Measurements from ENCODE around the gene KDM4C. TPM values are rescaled to one million over a fixed set of nuclear protein-coding genes. Genes with fewer than 3 reads are reported as not detected.
A peak's percentile ranks its signal among the peaks of the same experiment; 100 is the strongest.

KDM4C gene
- total RNA-seq, 2 donors from 2014 or later = 12.8 to 31.5 TPM

- Mint-ChIP-seq H3K4me1 (peaks cover 26% of the 10 kb centered on the region), H3K4me3 (no peak overlapping the region)
- H3K27ac ChIP-seq (ENCODE audit: low read depth, low read length) = no peak overlapping the region
Measured at GRCh38 chr9:6761306-6761705, 3.5 kb downstream of the KDM4C start.

GRCh38 chr9:6763244-6763643 lies 5.5 kb downstream of the KDM4C start:
- no peak for DNase-seq
- peaks cover 28% of the 10 kb centered on the region for H3K4me1 Mint-ChIP-seq
- no peaks in the 10 kb centered on the region for H3K36me3 ChIP-seq (ENCODE audit: control insufficient read depth, insufficient read depth, low read length)
- peaks cover 8% of the 10 kb centered on the region for H3K4me1 ChIP-seq (ENCODE audit: control insufficient read depth, insufficient read depth, low read length)
- H3K27me3 ChIP-seq (ENCODE audit: control insufficient read depth, insufficient read depth, low read length, poor library complexity, severe bottlenecking) = no peaks in the 10 kb centered on the region
- H3K9me3 ChIP-seq (ENCODE audit: control insufficient read depth, low read length) = peaks cover 5% of the 10 kb centered on the region
- no peak overlapping the region for H3K9ac ChIP-seq (ENCODE audit: extremely low read depth, low read length, poor library complexity, severe bottlenecking)
- no peaks in the 10 kb centered on the region for H3K27me3 Mint-ChIP-seq (ENCODE audit: insufficient read depth)
- H3K27ac Mint-ChIP-seq = peak overlapping the region; percentile 1
- H3K4me3 Mint-ChIP-seq = no peak overlapping the region
- H3K4me3 ChIP-seq (ENCODE audit: low read length) = peak overlapping the region; percentile 19
- H3K9me3 Mint-ChIP-seq = peaks cover 8% of the 10 kb centered on the region
- H3K27ac ChIP-seq (ENCODE audit: low read depth, low read length) = no peak overlapping the region
- TF ChIP-seq, protein P1, sequence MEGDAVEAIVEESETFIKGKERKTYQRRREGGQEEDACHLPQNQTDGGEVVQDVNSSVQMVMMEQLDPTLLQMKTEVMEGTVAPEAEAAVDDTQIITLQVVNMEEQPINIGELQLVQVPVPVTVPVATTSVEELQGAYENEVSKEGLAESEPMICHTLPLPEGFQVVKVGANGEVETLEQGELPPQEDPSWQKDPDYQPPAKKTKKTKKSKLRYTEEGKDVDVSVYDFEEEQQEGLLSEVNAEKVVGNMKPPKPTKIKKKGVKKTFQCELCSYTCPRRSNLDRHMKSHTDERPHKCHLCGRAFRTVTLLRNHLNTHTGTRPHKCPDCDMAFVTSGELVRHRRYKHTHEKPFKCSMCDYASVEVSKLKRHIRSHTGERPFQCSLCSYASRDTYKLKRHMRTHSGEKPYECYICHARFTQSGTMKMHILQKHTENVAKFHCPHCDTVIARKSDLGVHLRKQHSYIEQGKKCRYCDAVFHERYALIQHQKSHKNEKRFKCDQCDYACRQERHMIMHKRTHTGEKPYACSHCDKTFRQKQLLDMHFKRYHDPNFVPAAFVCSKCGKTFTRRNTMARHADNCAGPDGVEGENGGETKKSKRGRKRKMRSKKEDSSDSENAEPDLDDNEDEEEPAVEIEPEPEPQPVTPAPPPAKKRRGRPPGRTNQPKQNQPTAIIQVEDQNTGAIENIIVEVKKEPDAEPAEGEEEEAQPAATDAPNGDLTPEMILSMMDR (conservative IDR thresholded peaks at IDR 0.05) = no peak
- peaks cover 4% of the 10 kb centered on the region for H3K36me3 Mint-ChIP-seq (ENCODE audit: low read depth)

More at GRCh38 chr9:6761306-6761705, 3.5 kb downstream of the KDM4C start:
- no peak overlapping the region for H3K4me3 ChIP-seq (ENCODE audit: low read length)
- Mint-ChIP-seq H3K27me3 (ENCODE audit: insufficient read depth) (no peaks in the 10 kb centered on the region), H3K27ac (no peak overlapping the region), H3K9me3 (peaks cover 8% of the 10 kb centered on the region), H3K36me3 (ENCODE audit: low read depth) (peaks cover 4% of the 10 kb centered on the region)
- peaks cover 6% of the 10 kb centered on the region for H3K4me1 ChIP-seq (ENCODE audit: control insufficient read depth, insufficient read depth, low read length)
- DNase-seq = no peak
- no peaks in the 10 kb centered on the region for H3K27me3 ChIP-seq (ENCODE audit: control insufficient read depth, insufficient read depth, low read length, poor library complexity, severe bottlenecking)
- TF ChIP-seq, protein P1 (conservative IDR thresholded peaks at IDR 0.05) = no peak
- peaks cover 5% of the 10 kb centered on the region for H3K9me3 ChIP-seq (ENCODE audit: control insufficient read depth, low read length)
- 92 to 100% methylated on average over 3 to 4 of the region's 4 CpGs for WGBS, 2 experiments (ENCODE audit: insufficient coverage in 1 of 2, insufficient read length in 1 of 2)
- H3K9ac ChIP-seq (ENCODE audit: extremely low read depth, low read length, poor library complexity, severe bottlenecking) = no peak overlapping the region
- no peaks in the 10 kb centered on the region for H3K36me3 ChIP-seq (ENCODE audit: control insufficient read depth, insufficient read depth, low read length)

DNA sequence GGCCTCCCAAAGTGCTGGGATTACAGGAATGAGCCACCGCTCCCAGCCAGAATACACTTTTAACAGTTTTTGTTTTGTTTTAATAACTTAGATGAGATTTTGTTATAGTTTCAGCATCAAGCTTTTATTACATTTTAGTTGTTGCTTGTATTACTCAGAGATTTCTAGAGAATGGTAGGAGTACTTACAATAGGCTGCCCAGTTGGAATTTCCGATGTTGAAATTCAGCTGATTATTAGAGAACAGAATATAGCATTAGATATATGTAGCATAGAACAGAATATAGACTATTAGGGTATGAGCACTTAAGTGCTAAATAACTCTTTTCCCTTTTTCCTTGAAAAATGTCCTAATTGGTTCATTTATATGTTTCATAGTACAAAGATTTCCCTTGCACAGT lies 6.2 kb downstream of the KDM4C start:
- DNase-seq = no peak
- H3K36me3 ChIP-seq (ENCODE audit: control insufficient read depth, insufficient read depth, low read length) = no peaks in the 10 kb centered on the region
- H3K4me1 ChIP-seq (ENCODE audit: control insufficient read depth, insufficient read depth, low read length) = peaks cover 8% of the 10 kb centered on the region
- H3K27ac ChIP-seq (ENCODE audit: low read depth, low read length) = no peak overlapping the region
- Mint-ChIP-seq H3K9me3 (peaks cover 8% of the 10 kb centered on the region), H3K4me1 (peaks cover 28% of the 10 kb centered on the region), H3K4me3 (no peak overlapping the region), H3K36me3 (ENCODE audit: low read depth) (peaks cover 4% of the 10 kb centered on the region), H3K27me3 (ENCODE audit: insufficient read depth) (no peaks in the 10 kb centered on the region), H3K27ac (no peak overlapping the region)
- 94 to 100% methylated on average over 1 to 2 of the region's 2 CpGs for WGBS, 2 experiments (ENCODE audit: insufficient coverage in 1 of 2, insufficient read length in 1 of 2)
- H3K4me3 ChIP-seq (ENCODE audit: low read length) = peak overlapping the region; percentile 10
- H3K27me3 ChIP-seq (ENCODE audit: control insufficient read depth, insufficient read depth, low read length, poor library complexity, severe bottlenecking) = no peaks in the 10 kb centered on the region
- no peak overlapping the region for H3K9ac ChIP-seq (ENCODE audit: extremely low read depth, low read length, poor library complexity, severe bottlenecking)
- peaks cover 5% of the 10 kb centered on the region for H3K9me3 ChIP-seq (ENCODE audit: control insufficient read depth, low read length)
- TF ChIP-seq, protein P1 (conservative IDR thresholded peaks at IDR 0.05) = no peak

All from endodermal cell (in vitro differentiated cells).